WTC11 (cell line): Measurements from ENCODE around the gene PRXL2B. TPM values are rescaled to one million over a fixed set of nuclear protein-coding genes. Genes with fewer than 3 reads are reported as not detected.

Experiments
- ELF4 ChIP-seq: sonication (generic); formaldehyde crosslinking; IDR thresholded peaks from 2 replicates; pipeline ENCODE4 v1.8.1; 2022; ENCODE audit warnings: low read depth, mild to moderate bottlenecking, moderate library complexity, missing genetic modification reagents
- FOXP1 ChIP-seq: sonication (generic); formaldehyde crosslinking; IDR thresholded peaks from 2 replicates; pipeline ENCODE4 v1.8.0; 2022; ENCODE audit warnings: missing genetic modification reagents, mild to moderate bottlenecking, moderate library complexity, borderline replicate concordance
- JAZF1 ChIP-seq: fragments of 250-450 bp; sonication (Bioruptor Pico); IDR thresholded peaks from 2 replicates; pipeline ENCODE4 v1.9.0; 2021; ENCODE audit warnings: moderate library complexity, mild to moderate bottlenecking, inconsistent platforms
- KAT7 ChIP-seq: sonication (generic); formaldehyde crosslinking; IDR thresholded peaks from 2 replicates; pipeline ENCODE4 v1.8.1; 2023; ENCODE audit warnings: missing genetic modification reagents, mild to moderate bottlenecking, borderline replicate concordance
- NFE2L1 ChIP-seq: sonication (generic); formaldehyde crosslinking; IDR thresholded peaks from 2 replicates; pipeline ENCODE4 v1.8.1; 2023; ENCODE audit warnings: missing genetic modification reagents
- RORB ChIP-seq: fragments of 250-450 bp; sonication (Bioruptor Pico); IDR thresholded peaks from 2 replicates; pipeline ENCODE4 v1.9.0; 2021; ENCODE audit warnings: mild to moderate bottlenecking
- STAT6 ChIP-seq: sonication (generic); formaldehyde crosslinking; conservative IDR thresholded peaks from 2 replicates; pipeline ENCODE4 v1.8.1; 2023; ENCODE audit warnings: mild to moderate bottlenecking, low read depth, missing genetic modification reagents, moderate library complexity
- TCF7 ChIP-seq: sonication (generic); formaldehyde crosslinking; IDR thresholded peaks from 2 replicates; pipeline ENCODE4 v1.8.0; 2022; ENCODE audit warnings: mild to moderate bottlenecking, low read depth, missing genetic modification reagents, moderate library complexity
- TEAD1 ChIP-seq: sonication (generic); formaldehyde crosslinking; IDR thresholded peaks from 2 replicates; pipeline ENCODE4 v1.8.0; 2022; ENCODE audit warnings: mild to moderate bottlenecking, missing genetic modification reagents
- total RNA-seq: library from RNA; stranded (reverse); gene quantifications from 3 replicates; pipeline ENCODE4 v1.2.3, GENCODE V29; 2021
- TF ChIP-seq, protein P1 (sequence below): sonication (generic); formaldehyde crosslinking; IDR thresholded peaks from 2 replicates; pipeline ENCODE4 v1.8.1; 2022; ENCODE audit warnings: low read depth, mild to moderate bottlenecking, moderate library complexity, missing genetic modification reagents, borderline replicate concordance
- TF ChIP-seq, protein P2 (sequence below): fragments of 250-450 bp; sonication (Bioruptor Pico); IDR thresholded peaks from 2 replicates; pipeline ENCODE4 v1.9.0; 2021; ENCODE audit warnings: mild to moderate bottlenecking
- TF ChIP-seq, protein P3 (sequence below): sonication (generic); formaldehyde crosslinking; IDR thresholded peaks from 2 replicates; pipeline ENCODE4 v1.8.1; 2023; ENCODE audit warnings: mild to moderate bottlenecking, missing genetic modification reagents
- TF ChIP-seq, protein P4 (sequence below): sonication (generic); formaldehyde crosslinking; IDR thresholded peaks from 2 replicates; pipeline ENCODE4 v1.8.0; 2022; ENCODE audit warnings: missing genetic modification reagents
- TF ChIP-seq, protein P5 (sequence below): sonication (generic); formaldehyde crosslinking; IDR thresholded peaks from 2 replicates; pipeline ENCODE4 v1.8.0; 2023; ENCODE audit warnings: missing genetic modification reagents, mild to moderate bottlenecking, borderline replicate concordance
- TF ChIP-seq, protein P6 (sequence below): fragments of 200-600 bp; IDR thresholded peaks from 2 replicates; pipeline ENCODE4 v1.8.0; 2022; ENCODE audit warnings: antibody characterized with exemption
- TF ChIP-seq, protein P7 (sequence below): fragments of 250-450 bp; sonication (Bioruptor Pico); IDR thresholded peaks from 2 replicates; pipeline ENCODE4 v1.9.0; 2021; ENCODE audit warnings: mild to moderate bottlenecking, borderline replicate concordance

Gene PRXL2B
- total RNA-seq, 1 experiment from 2014 or later: 50.3 TPM

GRCh38 chr1:2638466-2639115 is 52.0 kb downstream of the PRXL2B start (continued):
- TF ChIP-seq STAT6 (no peak), TEAD1 (no peak), ELF4 (CRISPR knock-in tag) (no peak), JAZF1 (no peak), RORB (CRISPR knock-in tag) (no peak), FOXP1 (CRISPR knock-in tag) (no peak), KAT7 (CRISPR knock-in tag) (no peak), TCF7 (CRISPR knock-in tag) (no peak), NFE2L1 (CRISPR knock-in tag) (no peak)
- TF ChIP-seq, protein P1, sequence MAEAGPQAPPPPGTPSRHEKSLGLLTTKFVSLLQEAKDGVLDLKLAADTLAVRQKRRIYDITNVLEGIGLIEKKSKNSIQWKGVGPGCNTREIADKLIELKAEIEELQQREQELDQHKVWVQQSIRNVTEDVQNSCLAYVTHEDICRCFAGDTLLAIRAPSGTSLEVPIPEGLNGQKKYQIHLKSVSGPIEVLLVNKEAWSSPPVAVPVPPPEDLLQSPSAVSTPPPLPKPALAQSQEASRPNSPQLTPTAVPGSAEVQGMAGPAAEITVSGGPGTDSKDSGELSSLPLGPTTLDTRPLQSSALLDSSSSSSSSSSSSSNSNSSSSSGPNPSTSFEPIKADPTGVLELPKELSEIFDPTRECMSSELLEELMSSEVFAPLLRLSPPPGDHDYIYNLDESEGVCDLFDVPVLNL (CRISPR knock-in tag): no peak
- TF ChIP-seq, protein P2, sequence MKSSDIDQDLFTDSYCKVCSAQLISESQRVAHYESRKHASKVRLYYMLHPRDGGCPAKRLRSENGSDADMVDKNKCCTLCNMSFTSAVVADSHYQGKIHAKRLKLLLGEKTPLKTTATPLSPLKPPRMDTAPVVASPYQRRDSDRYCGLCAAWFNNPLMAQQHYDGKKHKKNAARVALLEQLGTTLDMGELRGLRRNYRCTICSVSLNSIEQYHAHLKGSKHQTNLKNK (CRISPR knock-in tag): no peak
- TF ChIP-seq, protein P3, sequence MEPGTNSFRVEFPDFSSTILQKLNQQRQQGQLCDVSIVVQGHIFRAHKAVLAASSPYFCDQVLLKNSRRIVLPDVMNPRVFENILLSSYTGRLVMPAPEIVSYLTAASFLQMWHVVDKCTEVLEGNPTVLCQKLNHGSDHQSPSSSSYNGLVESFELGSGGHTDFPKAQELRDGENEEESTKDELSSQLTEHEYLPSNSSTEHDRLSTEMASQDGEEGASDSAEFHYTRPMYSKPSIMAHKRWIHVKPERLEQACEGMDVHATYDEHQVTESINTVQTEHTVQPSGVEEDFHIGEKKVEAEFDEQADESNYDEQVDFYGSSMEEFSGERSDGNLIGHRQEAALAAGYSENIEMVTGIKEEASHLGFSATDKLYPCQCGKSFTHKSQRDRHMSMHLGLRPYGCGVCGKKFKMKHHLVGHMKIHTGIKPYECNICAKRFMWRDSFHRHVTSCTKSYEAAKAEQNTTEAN (CRISPR knock-in tag): no peak
- TF ChIP-seq, protein P4, sequence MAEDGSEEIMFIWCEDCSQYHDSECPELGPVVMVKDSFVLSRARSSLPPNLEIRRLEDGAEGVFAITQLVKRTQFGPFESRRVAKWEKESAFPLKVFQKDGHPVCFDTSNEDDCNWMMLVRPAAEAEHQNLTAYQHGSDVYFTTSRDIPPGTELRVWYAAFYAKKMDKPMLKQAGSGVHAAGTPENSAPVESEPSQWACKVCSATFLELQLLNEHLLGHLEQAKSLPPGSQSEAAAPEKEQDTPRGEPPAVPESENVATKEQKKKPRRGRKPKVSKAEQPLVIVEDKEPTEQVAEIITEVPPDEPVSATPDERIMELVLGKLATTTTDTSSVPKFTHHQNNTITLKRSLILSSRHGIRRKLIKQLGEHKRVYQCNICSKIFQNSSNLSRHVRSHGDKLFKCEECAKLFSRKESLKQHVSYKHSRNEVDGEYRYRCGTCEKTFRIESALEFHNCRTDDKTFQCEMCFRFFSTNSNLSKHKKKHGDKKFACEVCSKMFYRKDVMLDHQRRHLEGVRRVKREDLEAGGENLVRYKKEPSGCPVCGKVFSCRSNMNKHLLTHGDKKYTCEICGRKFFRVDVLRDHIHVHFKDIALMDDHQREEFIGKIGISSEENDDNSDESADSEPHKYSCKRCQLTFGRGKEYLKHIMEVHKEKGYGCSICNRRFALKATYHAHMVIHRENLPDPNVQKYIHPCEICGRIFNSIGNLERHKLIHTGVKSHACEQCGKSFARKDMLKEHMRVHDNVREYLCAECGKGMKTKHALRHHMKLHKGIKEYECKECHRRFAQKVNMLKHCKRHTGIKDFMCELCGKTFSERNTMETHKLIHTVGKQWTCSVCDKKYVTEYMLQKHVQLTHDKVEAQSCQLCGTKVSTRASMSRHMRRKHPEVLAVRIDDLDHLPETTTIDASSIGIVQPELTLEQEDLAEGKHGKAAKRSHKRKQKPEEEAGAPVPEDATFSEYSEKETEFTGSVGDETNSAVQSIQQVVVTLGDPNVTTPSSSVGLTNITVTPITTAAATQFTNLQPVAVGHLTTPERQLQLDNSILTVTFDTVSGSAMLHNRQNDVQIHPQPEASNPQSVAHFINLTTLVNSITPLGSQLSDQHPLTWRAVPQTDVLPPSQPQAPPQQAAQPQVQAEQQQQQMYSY: no peak
- TF ChIP-seq, protein P5, sequence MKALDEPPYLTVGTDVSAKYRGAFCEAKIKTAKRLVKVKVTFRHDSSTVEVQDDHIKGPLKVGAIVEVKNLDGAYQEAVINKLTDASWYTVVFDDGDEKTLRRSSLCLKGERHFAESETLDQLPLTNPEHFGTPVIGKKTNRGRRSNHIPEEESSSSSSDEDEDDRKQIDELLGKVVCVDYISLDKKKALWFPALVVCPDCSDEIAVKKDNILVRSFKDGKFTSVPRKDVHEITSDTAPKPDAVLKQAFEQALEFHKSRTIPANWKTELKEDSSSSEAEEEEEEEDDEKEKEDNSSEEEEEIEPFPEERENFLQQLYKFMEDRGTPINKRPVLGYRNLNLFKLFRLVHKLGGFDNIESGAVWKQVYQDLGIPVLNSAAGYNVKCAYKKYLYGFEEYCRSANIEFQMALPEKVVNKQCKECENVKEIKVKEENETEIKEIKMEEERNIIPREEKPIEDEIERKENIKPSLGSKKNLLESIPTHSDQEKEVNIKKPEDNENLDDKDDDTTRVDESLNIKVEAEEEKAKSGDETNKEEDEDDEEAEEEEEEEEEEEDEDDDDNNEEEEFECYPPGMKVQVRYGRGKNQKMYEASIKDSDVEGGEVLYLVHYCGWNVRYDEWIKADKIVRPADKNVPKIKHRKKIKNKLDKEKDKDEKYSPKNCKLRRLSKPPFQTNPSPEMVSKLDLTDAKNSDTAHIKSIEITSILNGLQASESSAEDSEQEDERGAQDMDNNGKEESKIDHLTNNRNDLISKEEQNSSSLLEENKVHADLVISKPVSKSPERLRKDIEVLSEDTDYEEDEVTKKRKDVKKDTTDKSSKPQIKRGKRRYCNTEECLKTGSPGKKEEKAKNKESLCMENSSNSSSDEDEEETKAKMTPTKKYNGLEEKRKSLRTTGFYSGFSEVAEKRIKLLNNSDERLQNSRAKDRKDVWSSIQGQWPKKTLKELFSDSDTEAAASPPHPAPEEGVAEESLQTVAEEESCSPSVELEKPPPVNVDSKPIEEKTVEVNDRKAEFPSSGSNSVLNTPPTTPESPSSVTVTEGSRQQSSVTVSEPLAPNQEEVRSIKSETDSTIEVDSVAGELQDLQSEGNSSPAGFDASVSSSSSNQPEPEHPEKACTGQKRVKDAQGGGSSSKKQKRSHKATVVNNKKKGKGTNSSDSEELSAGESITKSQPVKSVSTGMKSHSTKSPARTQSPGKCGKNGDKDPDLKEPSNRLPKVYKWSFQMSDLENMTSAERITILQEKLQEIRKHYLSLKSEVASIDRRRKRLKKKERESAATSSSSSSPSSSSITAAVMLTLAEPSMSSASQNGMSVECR: no peak
- TF ChIP-seq, protein P6, sequence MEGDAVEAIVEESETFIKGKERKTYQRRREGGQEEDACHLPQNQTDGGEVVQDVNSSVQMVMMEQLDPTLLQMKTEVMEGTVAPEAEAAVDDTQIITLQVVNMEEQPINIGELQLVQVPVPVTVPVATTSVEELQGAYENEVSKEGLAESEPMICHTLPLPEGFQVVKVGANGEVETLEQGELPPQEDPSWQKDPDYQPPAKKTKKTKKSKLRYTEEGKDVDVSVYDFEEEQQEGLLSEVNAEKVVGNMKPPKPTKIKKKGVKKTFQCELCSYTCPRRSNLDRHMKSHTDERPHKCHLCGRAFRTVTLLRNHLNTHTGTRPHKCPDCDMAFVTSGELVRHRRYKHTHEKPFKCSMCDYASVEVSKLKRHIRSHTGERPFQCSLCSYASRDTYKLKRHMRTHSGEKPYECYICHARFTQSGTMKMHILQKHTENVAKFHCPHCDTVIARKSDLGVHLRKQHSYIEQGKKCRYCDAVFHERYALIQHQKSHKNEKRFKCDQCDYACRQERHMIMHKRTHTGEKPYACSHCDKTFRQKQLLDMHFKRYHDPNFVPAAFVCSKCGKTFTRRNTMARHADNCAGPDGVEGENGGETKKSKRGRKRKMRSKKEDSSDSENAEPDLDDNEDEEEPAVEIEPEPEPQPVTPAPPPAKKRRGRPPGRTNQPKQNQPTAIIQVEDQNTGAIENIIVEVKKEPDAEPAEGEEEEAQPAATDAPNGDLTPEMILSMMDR: no peak
- TF ChIP-seq, protein P7, sequence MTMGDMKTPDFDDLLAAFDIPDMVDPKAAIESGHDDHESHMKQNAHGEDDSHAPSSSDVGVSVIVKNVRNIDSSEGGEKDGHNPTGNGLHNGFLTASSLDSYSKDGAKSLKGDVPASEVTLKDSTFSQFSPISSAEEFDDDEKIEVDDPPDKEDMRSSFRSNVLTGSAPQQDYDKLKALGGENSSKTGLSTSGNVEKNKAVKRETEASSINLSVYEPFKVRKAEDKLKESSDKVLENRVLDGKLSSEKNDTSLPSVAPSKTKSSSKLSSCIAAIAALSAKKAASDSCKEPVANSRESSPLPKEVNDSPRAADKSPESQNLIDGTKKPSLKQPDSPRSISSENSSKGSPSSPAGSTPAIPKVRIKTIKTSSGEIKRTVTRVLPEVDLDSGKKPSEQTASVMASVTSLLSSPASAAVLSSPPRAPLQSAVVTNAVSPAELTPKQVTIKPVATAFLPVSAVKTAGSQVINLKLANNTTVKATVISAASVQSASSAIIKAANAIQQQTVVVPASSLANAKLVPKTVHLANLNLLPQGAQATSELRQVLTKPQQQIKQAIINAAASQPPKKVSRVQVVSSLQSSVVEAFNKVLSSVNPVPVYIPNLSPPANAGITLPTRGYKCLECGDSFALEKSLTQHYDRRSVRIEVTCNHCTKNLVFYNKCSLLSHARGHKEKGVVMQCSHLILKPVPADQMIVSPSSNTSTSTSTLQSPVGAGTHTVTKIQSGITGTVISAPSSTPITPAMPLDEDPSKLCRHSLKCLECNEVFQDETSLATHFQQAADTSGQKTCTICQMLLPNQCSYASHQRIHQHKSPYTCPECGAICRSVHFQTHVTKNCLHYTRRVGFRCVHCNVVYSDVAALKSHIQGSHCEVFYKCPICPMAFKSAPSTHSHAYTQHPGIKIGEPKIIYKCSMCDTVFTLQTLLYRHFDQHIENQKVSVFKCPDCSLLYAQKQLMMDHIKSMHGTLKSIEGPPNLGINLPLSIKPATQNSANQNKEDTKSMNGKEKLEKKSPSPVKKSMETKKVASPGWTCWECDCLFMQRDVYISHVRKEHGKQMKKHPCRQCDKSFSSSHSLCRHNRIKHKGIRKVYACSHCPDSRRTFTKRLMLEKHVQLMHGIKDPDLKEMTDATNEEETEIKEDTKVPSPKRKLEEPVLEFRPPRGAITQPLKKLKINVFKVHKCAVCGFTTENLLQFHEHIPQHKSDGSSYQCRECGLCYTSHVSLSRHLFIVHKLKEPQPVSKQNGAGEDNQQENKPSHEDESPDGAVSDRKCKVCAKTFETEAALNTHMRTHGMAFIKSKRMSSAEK (CRISPR knock-in tag): no peak
